Ishikawa (cell line): ENCODE results near the gene MSANTD1.

Experiments used
- CEBPB ChIP-seq: IDR thresholded peaks from 2 replicates; pipeline ENCODE4 v1.6.1; 2012
- CREB1 ChIP-seq: IDR thresholded peaks from 2 replicates; pipeline ENCODE4 v1.6.1; 2012; ENCODE audit warnings: low read depth
- EGR1 ChIP-seq: IDR thresholded peaks from 2 replicates; pipeline ENCODE4 v1.6.1; 2012
- EP300 ChIP-seq: IDR thresholded peaks from 2 replicates; pipeline ENCODE4 v1.6.1; 2012; ENCODE audit warnings: borderline replicate concordance
- FOXM1 ChIP-seq: IDR thresholded peaks from 2 replicates; pipeline ENCODE4 v1.6.1; 2012; ENCODE audit warnings: low read depth, borderline replicate concordance
- MAX ChIP-seq: IDR thresholded peaks from 2 replicates; pipeline ENCODE4 v1.6.1; 2012
- NFIC ChIP-seq: IDR thresholded peaks from 2 replicates; pipeline ENCODE4 v1.6.1; 2012
- RAD21 ChIP-seq: IDR thresholded peaks from 2 replicates; pipeline ENCODE4 v1.6.1; 2012; ENCODE audit warnings: low read depth
- REST ChIP-seq: IDR thresholded peaks from 2 replicates; pipeline ENCODE4 v1.6.1; 2012; ENCODE audit warnings: low read depth, mild to moderate bottlenecking
- TAF1 ChIP-seq: IDR thresholded peaks from 2 replicates; pipeline ENCODE4 v1.6.1; 2012; ENCODE audit warnings: low read depth, mild to moderate bottlenecking
- TCF12 ChIP-seq: IDR thresholded peaks from 2 replicates; pipeline ENCODE4 v1.6.1; 2012; ENCODE audit warnings: low read depth
- TEAD4 ChIP-seq: IDR thresholded peaks from 2 replicates; pipeline ENCODE4 v1.6.1; 2012
- USF1 ChIP-seq: IDR thresholded peaks from 2 replicates; pipeline ENCODE4 v1.6.1; 2012
- YY1 ChIP-seq: IDR thresholded peaks from 2 replicates; pipeline ENCODE4 v1.6.1; 2012; ENCODE audit warnings: low read depth
- ZBTB7A ChIP-seq: IDR thresholded peaks from 2 replicates; pipeline ENCODE4 v1.6.1; 2012; ENCODE audit warnings: low read depth

MSANTD1 gene

GRCh38 chr4:3271131-3271530 lies 22.2 kb downstream of the MSANTD1 start:
- TF ChIP-seq CEBPB (no peak), YY1 (no peak), CREB1 (no peak), RAD21 (no peak)

- TF ChIP-seq CREB1 (no peak), YY1 (no peak), MAX (no peak), REST (no peak)
Measured at GRCh38 chr4:3276986-3277385, 28.0 kb downstream of the MSANTD1 start.

- TF ChIP-seq EP300 (no peak), CEBPB (no peak), NFIC (no peak), REST (no peak), EGR1 (no peak), TCF12 (no peak), RAD21 (no peak), TAF1 (no peak), ZBTB7A (no peak), YY1 (no peak), MAX (no peak), FOXM1 (no peak), TEAD4 (no peak)
Measured at GRCh38 chr4:3280466-3280865, 31.5 kb downstream of the MSANTD1 start.

- TF ChIP-seq CEBPB (no peak), NFIC (no peak)
Measured at GRCh38 chr4:3283483-3283882, 34.5 kb downstream of the MSANTD1 start.

- TF ChIP-seq EGR1: no peak
- no peak for TF ChIP-seq FOXM1
- TF ChIP-seq YY1: no peak
- TF ChIP-seq CREB1: no peak
- no peak for TF ChIP-seq USF1
- TF ChIP-seq MAX: no peak
- TF ChIP-seq NFIC: no peak
Measured at GRCh38 chr4:3283916-3284315, 35.0 kb downstream of the MSANTD1 start.

- TF ChIP-seq TCF12 (no peak), CEBPB (no peak), TEAD4 (no peak), TAF1 (no peak), EGR1 (no peak), RAD21 (no peak), EP300 (no peak), MAX (no peak), REST (no peak), CREB1 (no peak), FOXM1 (no peak), USF1 (no peak), YY1 (no peak), ZBTB7A (no peak), NFIC (no peak)
Measured at GRCh38 chr4:3284734-3285557, 36.0 kb downstream of the MSANTD1 start.
